ENCODE measurements around the gene ATP2B2.

The ATP2B2 gene

DNA sequence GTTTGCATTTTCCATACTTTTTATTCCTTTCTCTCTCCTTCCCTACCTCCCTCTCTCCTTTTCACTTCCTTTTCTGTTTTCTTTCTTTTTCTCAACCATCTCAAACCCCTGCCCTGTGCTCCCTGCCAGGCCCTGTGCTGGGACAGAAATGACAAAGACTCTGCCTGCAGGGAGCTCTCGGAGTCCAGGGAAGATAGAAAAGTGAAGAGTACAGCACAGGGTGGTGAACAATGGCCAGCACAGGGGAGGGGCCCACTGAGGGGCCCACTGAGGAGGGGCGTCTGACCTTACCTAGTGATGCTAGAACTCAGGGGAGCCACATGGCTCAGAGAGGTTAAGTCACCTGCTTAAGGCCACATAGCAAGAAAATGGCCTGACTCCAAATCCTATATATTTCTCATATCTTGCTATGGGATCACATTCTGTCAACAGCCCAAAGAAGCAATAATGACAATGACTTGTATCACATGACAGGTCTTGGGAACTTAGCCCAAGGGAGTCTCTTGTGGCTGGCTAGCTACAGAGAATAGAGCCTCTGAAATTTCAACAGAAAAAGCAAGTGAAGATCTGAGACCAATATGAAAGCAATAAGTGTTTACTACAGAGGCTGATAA is 44.3 kb upstream of the ATP2B2 start:
- H3K23ac ChIP-seq (ENCODE audit: low read length in 2 of 2), result no peak overlapping the region
- H4K91ac ChIP-seq (ENCODE audit: low read length), result no peak overlapping the region
- H3K14ac ChIP-seq (ENCODE audit: low read length in 2 of 2), result no peak overlapping the region
- no peak overlapping the region for H2AFZ ChIP-seq (ENCODE audit: low read depth, low read length)
- no peak overlapping the region for H3K4me3 ChIP-seq (ENCODE audit: insufficient read depth in 1 of 2, low read depth in 1 of 2, low read length in 2 of 2)
- no peak overlapping the region for H2BK5ac ChIP-seq (ENCODE audit: low read depth, low read length, poor library complexity, severe bottlenecking)
- H3K9ac ChIP-seq (ENCODE audit: low read length), result no peak overlapping the region
- no peak overlapping the region for H2AK5ac ChIP-seq (ENCODE audit: low read length, severe bottlenecking)
- H3K36me3 ChIP-seq (ENCODE audit: control insufficient read depth in 1 of 2, insufficient read depth in 2 of 2, low read depth in 1 of 2, low read length in 2 of 2), result no peaks in the 10 kb centered on the region
- no peak overlapping the region for H2BK120ac ChIP-seq (ENCODE audit: low read depth, low read length)
- no peak overlapping the region for H3K4ac ChIP-seq (ENCODE audit: low read depth in 1 of 2, low read length in 2 of 2)
- no peaks in the 10 kb centered on the region for H3K79me1 ChIP-seq (replicated peaks; ENCODE audit: low read length, poor library complexity, severe bottlenecking)
- 73% methylated on average over 2 of the region's 2 CpGs for WGBS
- H3K9me3 ChIP-seq (ENCODE audit: control insufficient read depth, low read length), result no peaks in the 10 kb centered on the region
- H3K4me1 ChIP-seq (ENCODE audit: control insufficient read depth, insufficient read depth, low read depth, low read length), result peaks cover 1% of the 10 kb centered on the region
- H4K8ac ChIP-seq (ENCODE audit: low read length), result no peak overlapping the region
- peaks cover 5 to 70% of the 10 kb centered on the region in 2 experiments for H3K27me3 ChIP-seq (ENCODE audit: control insufficient read depth in 1 of 2, insufficient read depth in 1 of 2, low read length in 2 of 2)
- no peak overlapping the region for H3K27ac ChIP-seq (ENCODE audit: low read length, poor library complexity, severe bottlenecking)
- H3K4me2 ChIP-seq (ENCODE audit: low read length, poor library complexity, severe bottlenecking), result no peak overlapping the region
- H3K18ac ChIP-seq (ENCODE audit: low read depth in 1 of 2, low read length in 2 of 2), result no peak overlapping the region
- H2BK15ac ChIP-seq (ENCODE audit: low read depth, poor library complexity, severe bottlenecking), result no peak overlapping the region
- no peak overlapping the region for H2BK12ac ChIP-seq (ENCODE audit: low read length in 2 of 2)
- DNase-seq, result no peak

DNA sequence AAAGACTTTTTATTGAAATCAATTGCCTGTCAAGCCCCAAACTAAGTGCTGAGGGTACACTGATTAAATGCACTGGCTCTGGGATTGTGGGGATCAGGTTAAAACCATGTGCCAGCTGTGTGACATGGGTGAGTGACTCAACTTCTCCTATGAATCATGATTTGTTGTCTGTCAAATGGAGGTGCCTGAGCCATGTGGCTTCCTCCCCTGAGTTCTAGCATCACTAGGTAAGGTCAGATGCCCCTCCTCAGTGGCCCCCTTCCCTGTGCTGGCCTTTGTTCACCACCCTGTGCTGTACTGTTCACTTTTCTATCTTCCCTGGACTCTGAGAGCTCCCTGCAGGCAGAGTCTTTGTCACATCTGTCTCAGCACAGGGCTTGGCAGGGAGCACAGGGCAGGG is 43.6 kb upstream of the ATP2B2 start:
- Histone ChIP-seq H3K4me2 (ENCODE audit: low read length, poor library complexity, severe bottlenecking) (no peak overlapping the region), H4K8ac (ENCODE audit: low read length) (no peak overlapping the region), H2BK12ac (ENCODE audit: low read length in 2 of 2) (no peak overlapping the region), H3K4me1 (ENCODE audit: control insufficient read depth, insufficient read depth, low read depth, low read length) (peaks cover 1% of the 10 kb centered on the region), H2AK5ac (ENCODE audit: low read length, severe bottlenecking) (no peak overlapping the region), H2BK5ac (ENCODE audit: low read depth, low read length, poor library complexity, severe bottlenecking) (no peak overlapping the region), H3K18ac (ENCODE audit: low read depth in 1 of 2, low read length in 2 of 2) (no peak overlapping the region), H3K27me3 (ENCODE audit: control insufficient read depth in 1 of 2, insufficient read depth in 1 of 2, low read length in 2 of 2) (peaks cover 5 to 66% of the 10 kb centered on the region in 2 experiments), H3K9ac (ENCODE audit: low read length) (no peak overlapping the region), H3K79me1 (replicated peaks; ENCODE audit: low read length, poor library complexity, severe bottlenecking) (no peaks in the 10 kb centered on the region), H3K9me3 (ENCODE audit: control insufficient read depth, low read length) (no peaks in the 10 kb centered on the region), H3K23ac (ENCODE audit: low read length in 2 of 2) (no peak overlapping the region), H3K4ac (ENCODE audit: low read depth in 1 of 2, low read length in 2 of 2) (no peak overlapping the region), H2AFZ (ENCODE audit: low read depth, low read length) (no peak overlapping the region), H2BK15ac (ENCODE audit: low read depth, poor library complexity, severe bottlenecking) (no peak overlapping the region), H3K14ac (ENCODE audit: low read length in 2 of 2) (no peak overlapping the region), H3K36me3 (ENCODE audit: control insufficient read depth in 1 of 2, insufficient read depth in 2 of 2, low read depth in 1 of 2, low read length in 2 of 2) (no peaks in the 10 kb centered on the region), H3K27ac (ENCODE audit: low read length, poor library complexity, severe bottlenecking) (no peak overlapping the region), H4K91ac (ENCODE audit: low read length) (no peak overlapping the region), H3K4me3 (ENCODE audit: insufficient read depth in 1 of 2, low read depth in 1 of 2, low read length in 2 of 2) (no peak overlapping the region), H2BK120ac (ENCODE audit: low read depth, low read length) (no peak overlapping the region)
- DNase-seq, result no peak

DNA sequence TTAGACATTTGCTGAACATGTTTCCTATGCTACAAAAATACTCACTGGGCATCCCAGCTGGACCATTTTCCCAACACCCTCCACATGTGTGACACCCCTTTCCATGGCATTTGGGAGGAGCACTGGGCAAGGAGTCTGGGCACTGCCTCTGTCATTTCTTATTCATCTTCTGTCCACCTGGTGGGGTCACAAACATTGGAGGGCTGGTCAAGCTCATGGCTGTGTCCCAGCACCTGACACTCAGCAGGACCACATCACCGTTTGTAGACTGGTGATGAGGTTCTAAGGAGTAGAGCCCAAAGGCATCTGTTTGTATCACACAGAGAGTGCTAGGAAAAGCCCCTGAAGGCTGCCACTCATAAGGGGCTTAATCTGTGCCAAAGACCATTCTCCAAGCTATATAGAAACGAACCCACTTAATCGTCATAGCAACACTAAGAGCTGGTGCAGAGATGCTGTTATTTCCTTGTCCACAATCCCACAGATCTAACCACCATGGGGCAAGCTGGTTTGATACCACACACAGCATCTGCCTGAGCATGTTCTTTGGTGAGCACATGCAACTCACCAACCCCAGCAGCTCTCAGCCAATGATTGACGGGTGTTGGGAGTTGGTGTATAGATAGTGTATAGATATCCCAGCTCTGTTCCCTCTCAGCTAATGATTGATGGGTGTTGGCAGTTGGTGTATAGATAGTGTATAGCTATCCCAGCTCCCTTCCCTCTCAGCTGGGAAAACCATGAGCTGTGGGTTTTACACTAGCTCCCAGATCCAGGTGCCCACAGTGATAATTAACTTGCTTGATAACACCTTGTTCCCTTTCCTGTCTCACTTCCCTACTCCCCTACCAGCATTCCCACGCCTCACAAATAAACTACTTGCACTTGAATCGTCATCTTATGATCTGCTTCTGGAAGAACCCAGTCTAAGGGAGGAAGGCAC is 42.7 kb upstream of the ATP2B2 start:
- 65% methylated on average over 4 of the region's 6 CpGs for WGBS
- H3K4me1 ChIP-seq (ENCODE audit: control insufficient read depth, insufficient read depth, low read depth, low read length), result peaks cover 1% of the 10 kb centered on the region
- no peak overlapping the region for H3K23ac ChIP-seq (ENCODE audit: low read length in 2 of 2)

DNA sequence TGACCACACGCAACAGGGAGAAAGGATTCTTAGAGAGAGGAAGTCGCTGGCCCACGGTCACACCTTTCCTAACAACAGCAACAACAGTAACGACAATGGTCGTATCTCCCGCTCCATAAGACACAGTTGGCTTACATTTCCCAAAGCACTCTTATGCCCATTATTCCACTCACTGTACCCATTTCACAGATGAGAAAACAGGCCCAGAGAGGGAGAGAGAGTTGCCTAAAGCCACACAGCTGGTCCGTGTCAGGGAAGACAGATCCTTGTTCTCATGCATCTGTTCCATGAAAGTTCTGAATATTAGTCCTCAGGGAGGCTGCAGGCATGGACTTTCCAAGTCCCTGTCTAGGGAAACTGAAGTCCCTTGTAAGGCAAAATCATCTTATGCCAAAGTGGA is 42.0 kb upstream of the ATP2B2 start:
- H3K4me1 ChIP-seq (ENCODE audit: control insufficient read depth, insufficient read depth, low read depth, low read length), result peaks cover 1% of the 10 kb centered on the region
- H3K27me3 ChIP-seq (ENCODE audit: control insufficient read depth in 1 of 2, insufficient read depth in 1 of 2, low read length in 2 of 2), result peaks cover 5 to 54% of the 10 kb centered on the region in 2 experiments
- no peak overlapping the region for H3K4me2 ChIP-seq (ENCODE audit: low read length, poor library complexity, severe bottlenecking)
- H4K8ac ChIP-seq (ENCODE audit: low read length), result no peak overlapping the region
- no peaks in the 10 kb centered on the region for H3K79me1 ChIP-seq (replicated peaks; ENCODE audit: low read length, poor library complexity, severe bottlenecking)
- H3K36me3 ChIP-seq (ENCODE audit: control insufficient read depth in 1 of 2, insufficient read depth in 2 of 2, low read depth in 1 of 2, low read length in 2 of 2), result no peaks in the 10 kb centered on the region
- no peak for DNase-seq
- no peak overlapping the region for H3K18ac ChIP-seq (ENCODE audit: low read depth in 1 of 2, low read length in 2 of 2)
- no peak overlapping the region for H3K9ac ChIP-seq (ENCODE audit: low read length)
- peaks cover 4% of the 10 kb centered on the region for H3K9me3 ChIP-seq (ENCODE audit: control insufficient read depth, low read length)
- H2BK15ac ChIP-seq (ENCODE audit: low read depth, poor library complexity, severe bottlenecking), result no peak overlapping the region
- no peak overlapping the region for H2AK5ac ChIP-seq (ENCODE audit: low read length, severe bottlenecking)
- 78% methylated on average over 7 of the region's 7 CpGs for WGBS
- H4K91ac ChIP-seq (ENCODE audit: low read length), result no peak overlapping the region
- no peak overlapping the region for H2AFZ ChIP-seq (ENCODE audit: low read depth, low read length)
- H2BK12ac ChIP-seq (ENCODE audit: low read length in 2 of 2), result no peak overlapping the region
- no peak overlapping the region for H3K27ac ChIP-seq (ENCODE audit: low read length, poor library complexity, severe bottlenecking)
- no peak overlapping the region for H2BK5ac ChIP-seq (ENCODE audit: low read depth, low read length, poor library complexity, severe bottlenecking)
- no peak overlapping the region for H3K23ac ChIP-seq (ENCODE audit: low read length in 2 of 2)
- H3K14ac ChIP-seq (ENCODE audit: low read length in 2 of 2), result no peak overlapping the region
- H2BK120ac ChIP-seq (ENCODE audit: low read depth, low read length), result no peak overlapping the region
- no peak overlapping the region for H3K4me3 ChIP-seq (ENCODE audit: insufficient read depth in 1 of 2, low read depth in 1 of 2, low read length in 2 of 2)
- H3K4ac ChIP-seq (ENCODE audit: low read depth in 1 of 2, low read length in 2 of 2), result no peak overlapping the region

More for the DNA sequence above, 42.7 kb upstream of the ATP2B2 start:
- Histone ChIP-seq H2BK15ac (ENCODE audit: low read depth, poor library complexity, severe bottlenecking) (no peak overlapping the region), H3K36me3 (ENCODE audit: control insufficient read depth in 1 of 2, insufficient read depth in 2 of 2, low read depth in 1 of 2, low read length in 2 of 2) (no peaks in the 10 kb centered on the region), H2BK120ac (ENCODE audit: low read depth, low read length) (no peak overlapping the region), H3K27me3 (ENCODE audit: control insufficient read depth in 1 of 2, insufficient read depth in 1 of 2, low read length in 2 of 2) (peaks cover 5 to 61% of the 10 kb centered on the region in 2 experiments), H4K8ac (ENCODE audit: low read length) (no peak overlapping the region), H2BK5ac (ENCODE audit: low read depth, low read length, poor library complexity, severe bottlenecking) (no peak overlapping the region), H2AFZ (ENCODE audit: low read depth, low read length) (no peak overlapping the region), H3K14ac (ENCODE audit: low read length in 2 of 2) (no peak overlapping the region), H3K79me1 (replicated peaks; ENCODE audit: low read length, poor library complexity, severe bottlenecking) (no peaks in the 10 kb centered on the region), H4K91ac (ENCODE audit: low read length) (no peak overlapping the region), H3K4ac (ENCODE audit: low read depth in 1 of 2, low read length in 2 of 2) (no peak overlapping the region), H3K4me3 (ENCODE audit: insufficient read depth in 1 of 2, low read depth in 1 of 2, low read length in 2 of 2) (no peak overlapping the region), H3K9ac (ENCODE audit: low read length) (no peak overlapping the region), H3K9me3 (ENCODE audit: control insufficient read depth, low read length) (peaks cover under 1% of the 10 kb centered on the region), H2AK5ac (ENCODE audit: low read length, severe bottlenecking) (no peak overlapping the region), H3K18ac (ENCODE audit: low read depth in 1 of 2, low read length in 2 of 2) (no peak overlapping the region), H3K27ac (ENCODE audit: low read length, poor library complexity, severe bottlenecking) (no peak overlapping the region), H2BK12ac (ENCODE audit: low read length in 2 of 2) (no peak overlapping the region), H3K4me2 (ENCODE audit: low read length, poor library complexity, severe bottlenecking) (no peak overlapping the region)
- no peak for DNase-seq
